Esophagus squamous epithelium (tissue), 5 donors: ENCODE measurements around the gene ATP13A4. TPM values are rescaled to one million over a fixed set of nuclear protein-coding genes. Genes with fewer than 3 reads are reported as not detected.
A peak's percentile ranks its signal among the peaks of the same experiment; 100 is the strongest.

ENCODE experiments used
- DNase-seq: peaks from one replicate; lab custom pipeline; 2025; lab: John Stamatoyannopoulos, UW
- H3K27ac ChIP-seq, 4 donors: fragments of 200-600 bp; sonication (generic); one replicate each; pipeline ENCODE4 v1.5.1; 2016 to 2019; ENCODE audit warnings: mild to moderate bottlenecking in 1 of 4
- H3K27me3 ChIP-seq, 4 donors: fragments of 200-600 bp; sonication (generic); 1 replicate in 3 of 4; 2 replicates in 1 of 4; pipeline versions ENCODE4 v1.5.1 to v1.6.0; 2017 to 2021; ENCODE audit warnings: antibody characterized with exemption in 1 of 4
- H3K36me3 ChIP-seq, 3 donors: fragments of 200-600 bp; sonication (generic); one replicate each; pipeline ENCODE4 v1.5.1; 2016 to 2019
- H3K4me1 ChIP-seq, 3 donors: fragments of 200-600 bp; sonication (generic); one replicate each; pipeline ENCODE4 v1.5.1; 2017 to 2019
- H3K4me3 ChIP-seq, 4 donors: fragments of 200-600 bp; sonication (generic); 1 replicate in 3 of 4; 2 replicates in 1 of 4; pipeline ENCODE4 v1.5.1; 2016 to 2019; ENCODE audit warnings: mild to moderate bottlenecking in 2 of 4, moderate library complexity in 1 of 4
- H3K9me3 ChIP-seq, 3 donors: fragments of 200-600 bp; sonication (generic); one replicate each; pipeline ENCODE4 v1.5.1; 2016 to 2019
- CTCF ChIP-seq, 6 experiments: fragments of 450-650 bp in 4 of 6; fragments of 200-600 bp in 2 of 6; sonication (generic) in 2 of 6; IDR thresholded peaks; one replicate each; pipeline ENCODE4 v1.5.1; 2016 to 2019; ENCODE audit warnings: antibody characterized with exemption in 6 of 6, mild to moderate bottlenecking in 4 of 6, moderate library complexity in 4 of 6
- POLR2A ChIP-seq, 4 donors: fragments of 450-650 bp; IDR thresholded peaks; one replicate each; pipeline ENCODE4 v1.6.1; 2017; ENCODE audit warnings: antibody characterized with exemption in 4 of 4, mild to moderate bottlenecking in 4 of 4, moderate library complexity in 3 of 4
- WGBS, 2 donors: methylation state at CpG; one replicate each; pipeline ENCODE4 v1.1.5; 2018; 5-methylcytosine and 5-hydroxymethylcytosine counted together
- intact Hi-C: fragments of 100-400 bp; cut with DNase I; formaldehyde crosslinking; loops from one replicate; pipeline ENCODE4 v1.15.0; 2022
- total RNA-seq, 4 donors: library from RNA; depleted of rRNA; stranded (reverse); fragments of >200 nt; gene quantifications; one replicate each; pipeline ENCODE4 v1.1.0, GENCODE V29; 2016
- donor health status: DM: yes; HTN: yes; CAD: no.

The ATP13A4 gene
- total RNA-seq, 4 donors from 2014 or later: 24.9 to 59.8 (median 40.5) TPM

GRCh38 chr3:193560870-193561269 is 6.2 kb upstream of the ATP13A4 start:
- no peaks in the 10 kb centered on the region for H3K9me3 ChIP-seq
- DNase-seq: no peak

GRCh38 chr3:193560091-193560490 is 5.4 kb upstream of the ATP13A4 start:
- intact Hi-C loops: no loop called here
- Histone ChIP-seq H3K4me3 (no peak overlapping the region), H3K27me3 (no peaks in the 10 kb centered on the region), H3K27ac (no peak overlapping the region), H3K36me3 (no peaks in the 10 kb centered on the region), H3K9me3 (no peaks in the 10 kb centered on the region), H3K4me1 (peaks cover 0 to 18% (median 0%) of the 10 kb centered on the region in 3 donors)
- 91 to 97% methylated on average over 4 of the region's 4 CpGs for WGBS, 2 donors
- no peak for DNase-seq
- TF ChIP-seq POLR2A (IDR thresholded peaks at IDR 0.05) (no peak), CTCF (IDR thresholded peaks at IDR 0.05) (no peak)

More at GRCh38 chr3:193560870-193561269, 6.2 kb upstream of the ATP13A4 start:
- intact Hi-C loops: no loop called here
- H3K4me3 ChIP-seq: no peak overlapping the region
- 40 to 67% methylated on average over 1 to 3 of the region's 4 CpGs for WGBS, 2 donors
- no peaks in the 10 kb centered on the region for H3K36me3 ChIP-seq
- no peak overlapping the region for H3K27ac ChIP-seq
- peaks cover 0 to 10% (median 0%) of the 10 kb centered on the region in 3 donors for H3K4me1 ChIP-seq
- TF ChIP-seq CTCF (IDR thresholded peaks at IDR 0.05) (no peak), POLR2A (IDR thresholded peaks at IDR 0.05) (no peak)
- H3K27me3 ChIP-seq: no peaks in the 10 kb centered on the region

GRCh38 chr3:193559100-193559499 is 4.4 kb upstream of the ATP13A4 start:
- intact Hi-C loops: no loop called here
- Histone ChIP-seq H3K4me3 (no peak overlapping the region), H3K27ac (no peak overlapping the region), H3K27me3 (no peaks in the 10 kb centered on the region), H3K4me1 (peaks cover 0 to 28% (median 0%) of the 10 kb centered on the region in 3 donors), H3K9me3 (no peaks in the 10 kb centered on the region), H3K36me3 (no peaks in the 10 kb centered on the region)
- TF ChIP-seq POLR2A (IDR thresholded peaks at IDR 0.05): no peak
- TF ChIP-seq CTCF (IDR thresholded peaks at IDR 0.05): no peak
- DNase-seq: no peak

- Histone ChIP-seq H3K27ac (no peak overlapping the region), H3K36me3 (no peaks in the 10 kb centered on the region), H3K4me3 (no peak overlapping the region), H3K27me3 (no peaks in the 10 kb centered on the region), H3K9me3 (no peaks in the 10 kb centered on the region), H3K4me1 (peaks cover 0 to 34% (median 0%) of the 10 kb centered on the region in 3 donors)
- TF ChIP-seq POLR2A (IDR thresholded peaks at IDR 0.05) (no peak), CTCF (IDR thresholded peaks at IDR 0.05) (no peak)
- 22 to 28% methylated on average over 2 of the region's 2 CpGs for WGBS, 2 donors
- intact Hi-C loops: no loop called here
- DNase-seq: no peak
Observed at GRCh38 chr3:193556841-193557240, 2.1 kb upstream of the ATP13A4 start.

- Histone ChIP-seq H3K9me3 (no peaks in the 10 kb centered on the region), H3K4me1 (peaks cover 0 to 34% (median 0%) of the 10 kb centered on the region in 3 donors), H3K36me3 (no peaks in the 10 kb centered on the region), H3K4me3 (peak overlapping the region in 3 of 4 donors; percentile 7 to 36 (median 36)), H3K27me3 (no peaks in the 10 kb centered on the region), H3K27ac (no peak overlapping the region)
- intact Hi-C loops: no loop called here
- WGBS, 2 donors: 30 to 46% methylated on average over 1 of the region's 1 CpG
- TF ChIP-seq POLR2A (IDR thresholded peaks at IDR 0.05) (no peak), CTCF (IDR thresholded peaks at IDR 0.05) (no peak)
- DNase-seq: no peak
Observed at GRCh38 chr3:193553586-193553985, 1.1 kb downstream of the ATP13A4 start.
